Liver (tissue), 3 donors: Measurements from ENCODE around the gene AIDA.

Source experiments
- ATF3 ChIP-seq: IDR thresholded peaks from 2 replicates; pipeline ENCODE4 v1.6.1; 2016; ENCODE audit warnings: antibody characterized with exemption
- CTCF ChIP-seq: fragments of 150-350 bp; IDR thresholded peaks from 2 replicates; pipeline ENCODE4 v1.5.1; 2017; ENCODE audit warnings: improper control_type of control experiment, low read depth, low read length; ENCODE audit not compliant: missing input control
- YY1 ChIP-seq: IDR thresholded peaks from 2 replicates; pipeline ENCODE4 v1.6.1; 2016; ENCODE audit warnings: antibody characterized with exemption, mild to moderate bottlenecking
- donor health status: healthy.
- donor health status: healthy.

GRCh38 chr1:222712253-222713090 lies at the start of gene AIDA, which contains the start of gene BROX:
- no peak for TF ChIP-seq ATF3
- TF ChIP-seq CTCF = no peak
- TF ChIP-seq YY1 = peak; percentile 100
